ENCODE results near the gene PDCD2L. TPM values are rescaled to one million over a fixed set of nuclear protein-coding genes. Genes with fewer than 3 reads are reported as not detected.

Gene PDCD2L
- total RNA-seq, 1 experiment from 2014 or later: 43.3 TPM

GRCh38 chr19:34363930-34364329, 40.3 kb upstream of the PDCD2L start:
- H3K9me3 Mint-ChIP-seq: no peaks in the 10 kb centered on the region
- no peaks in the 10 kb centered on the region for H3K27me3 ChIP-seq (ENCODE audit: insufficient read depth, low read length)
- no peak overlapping the region for H4K5ac ChIP-seq (ENCODE audit: insufficient read length, low read depth, low read length)
- no peak overlapping the region for H3K18ac ChIP-seq (ENCODE audit: insufficient read length, low read depth, low read length)
- H3K27ac ChIP-seq (ENCODE audit: insufficient read length, low read depth, low read length): no peak overlapping the region
- no peak overlapping the region for H2BK12ac ChIP-seq (ENCODE audit: insufficient read length, low read depth, low read length)
- H3K9me3 ChIP-seq (ENCODE audit: control insufficient read depth, low read depth, low read length): no peaks in the 10 kb centered on the region
- no peak overlapping the region for H2BK15ac ChIP-seq (ENCODE audit: low read depth, low read length)
- H3K36me3 Mint-ChIP-seq (ENCODE audit: insufficient read depth in 1 of 3, low read depth in 3 of 3): peaks cover 21 to 31% (median 29%) of the 10 kb centered on the region in 3 experiments
- peaks cover 2% of the 10 kb centered on the region; the same call in 1 of the 2 replicates for H3K4me1 ChIP-seq (ENCODE audit: insufficient read depth, low read length)
- H3K27ac Mint-ChIP-seq: no peak overlapping the region
- no peak overlapping the region for H3K56ac ChIP-seq (ENCODE audit: insufficient read length, low read depth, low read length)
- no peak overlapping the region for H2BK5ac ChIP-seq (ENCODE audit: insufficient read length, low read length)
- H2AK5ac ChIP-seq (ENCODE audit: insufficient read length, low read length): no peak overlapping the region
- H3K4ac ChIP-seq (ENCODE audit: low read depth, low read length): no peak overlapping the region
- peak overlapping the region in 1 of 2 experiments; percentile 91; a peak in 3 of 5 replicates for H3K4me3 Mint-ChIP-seq
- H2BK120ac ChIP-seq (ENCODE audit: low read depth, low read length, poor library complexity, severe bottlenecking): no peak overlapping the region
- H3K4me1 Mint-ChIP-seq: peaks cover 35 to 40% of the 10 kb centered on the region in 2 experiments
- no peak overlapping the region for H3K23ac ChIP-seq (ENCODE audit: insufficient read length, low read depth, low read length)
- peaks cover 7% of the 10 kb centered on the region; the same call in 1 of the 2 replicates for H3K79me2 ChIP-seq (ENCODE audit: insufficient read depth, low read length)
- H3K9ac ChIP-seq (ENCODE audit: extremely low read depth, insufficient read length, low read length): no peak overlapping the region
- TF ChIP-seq CTCF (conservative IDR thresholded peaks at IDR 0.05): no peak
- no peak overlapping the region for H3K14ac ChIP-seq (ENCODE audit: insufficient read depth, low read length)
- DNase-seq: no peak
- no peak overlapping the region for H3T11ph ChIP-seq (ENCODE audit: low read length)
- H4K91ac ChIP-seq (ENCODE audit: insufficient read length, low read depth, low read length): no peak overlapping the region
- H3K23me2 ChIP-seq (ENCODE audit: insufficient read length, low read depth, low read length, poor library complexity, severe bottlenecking): peaks cover 7% of the 10 kb centered on the region
- no peak overlapping the region for H4K8ac ChIP-seq (replicated peaks; ENCODE audit: insufficient read length, low read depth, low read length)
- no peak overlapping the region for H2AFZ ChIP-seq (ENCODE audit: low read length)
- peaks cover 3% of the 10 kb centered on the region for H4K20me1 ChIP-seq (ENCODE audit: control insufficient read depth, insufficient read depth, insufficient read length)
- H2BK20ac ChIP-seq (ENCODE audit: low read depth, low read length, poor library complexity, severe bottlenecking): no peak overlapping the region
- H3K4me2 ChIP-seq (ENCODE audit: insufficient read depth, insufficient read length, low read length): no peak overlapping the region
- H3K27me3 Mint-ChIP-seq (ENCODE audit: low read depth): peaks cover 1% of the 10 kb centered on the region
- H3K79me1 ChIP-seq (ENCODE audit: insufficient read depth, low read depth, low read length, poor library complexity, severe bottlenecking): peaks cover 11% of the 10 kb centered on the region
- no CpG with 5 or more reads among the region's 5 CpGs for WGBS (ENCODE audit: extremely low coverage, insufficient read length, low lambda C conversion rate)
